Stimulated activated naive CD8-positive, alpha-beta T cell treated with anti-CD3 and anti-CD28 coated beads, Interleukin-15, Interleukin-2, amounts not matched to agents 100 ng/mL and 50 ng/mL, for 24 hours (primary cell): Measurements from ENCODE around the gene EHMT2.
"Not testable (repeated sequence)": the region's sequence is repeated elsewhere in the genome, so short reads cannot be mapped to it uniquely, and the experiment has no call there.

Experiments
- H3K27ac Mint-ChIP-seq: one replicate; pipeline ENCODE4 v1.8.0; 2021; ENCODE audit warnings: mild to moderate bottlenecking, mixed read lengths
- H3K27me3 Mint-ChIP-seq: one replicate; pipeline ENCODE4 v1.8.0; 2021; ENCODE audit warnings: mixed read lengths
- H3K36me3 Mint-ChIP-seq: one replicate; pipeline ENCODE4 v1.8.0; 2021; ENCODE audit warnings: low read depth, mixed read lengths
- H3K4me1 Mint-ChIP-seq: one replicate; pipeline ENCODE4 v1.8.0; 2021; ENCODE audit warnings: low read depth, mixed read lengths
- H3K4me3 Mint-ChIP-seq: one replicate; pipeline ENCODE4 v1.8.0; 2021; ENCODE audit warnings: mild to moderate bottlenecking, mixed read lengths
- H3K9me3 Mint-ChIP-seq: one replicate; pipeline ENCODE4 v1.8.0; 2021; ENCODE audit warnings: mixed read lengths

The EHMT2 gene

GRCh38 chr6:31874836-31875572 lies 22.5 kb downstream of the EHMT2 start:
- H3K4me3 Mint-ChIP-seq = no peak overlapping the region
- peak overlapping the region; percentile 26 for H3K27ac Mint-ChIP-seq
- H3K4me1 Mint-ChIP-seq = peaks cover 3% of the 10 kb centered on the region
- no peaks in the 10 kb centered on the region for H3K9me3 Mint-ChIP-seq
- H3K27me3 Mint-ChIP-seq = no peaks in the 10 kb centered on the region
- no peaks in the 10 kb centered on the region for H3K36me3 Mint-ChIP-seq

DNA sequence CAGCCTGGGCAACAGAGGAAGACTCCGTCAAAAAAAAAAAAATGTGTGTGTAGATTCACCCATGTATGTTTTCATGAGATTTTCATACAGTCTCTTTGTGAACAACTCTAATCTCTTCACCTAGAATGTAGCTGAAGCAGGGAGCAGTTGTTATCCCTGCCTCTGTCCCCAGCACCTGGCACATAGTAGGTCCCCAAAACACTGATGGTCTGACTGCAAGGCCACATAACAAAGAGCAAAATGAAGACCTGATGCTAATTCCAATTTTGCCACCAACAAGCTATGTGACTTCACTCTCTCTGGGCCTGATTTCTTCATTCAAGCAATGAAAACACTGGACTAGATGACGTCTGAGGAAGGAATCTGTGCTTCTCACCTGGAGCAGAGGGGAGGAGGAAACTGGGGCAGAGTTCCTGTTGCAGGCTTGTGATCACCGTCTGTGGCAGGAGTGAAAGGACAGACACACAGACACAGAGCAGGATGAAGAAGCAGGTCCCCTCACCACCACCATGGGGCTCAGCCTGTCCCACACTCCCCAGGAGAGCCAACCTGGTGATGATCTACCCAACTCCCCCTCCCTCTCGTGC lies 23.3 kb downstream of the EHMT2 start:
- no peak overlapping the region for H3K4me3 Mint-ChIP-seq
- no peaks in the 10 kb centered on the region for H3K36me3 Mint-ChIP-seq
- H3K27me3 Mint-ChIP-seq = no peaks in the 10 kb centered on the region
- no peak overlapping the region for H3K27ac Mint-ChIP-seq
- no peaks in the 10 kb centered on the region for H3K9me3 Mint-ChIP-seq
- H3K4me1 Mint-ChIP-seq = peaks cover 3% of the 10 kb centered on the region

GRCh38 chr6:31871046-31871659 lies 26.3 kb downstream of the EHMT2 start:
- H3K4me1 Mint-ChIP-seq = peaks cover 3% of the 10 kb centered on the region
- H3K36me3 Mint-ChIP-seq = no peaks in the 10 kb centered on the region
- H3K27me3 Mint-ChIP-seq = no peaks in the 10 kb centered on the region

GRCh38 chr6:31870385-31870921 lies 27.0 kb downstream of the EHMT2 start:
- Mint-ChIP-seq H3K4me3 (no peak overlapping the region), H3K4me1 (peaks cover 3% of the 10 kb centered on the region), H3K36me3 (no peaks in the 10 kb centered on the region), H3K27me3 (no peaks in the 10 kb centered on the region), H3K9me3 (no peaks in the 10 kb centered on the region), H3K27ac (no peak overlapping the region)

More at GRCh38 chr6:31871046-31871659, 26.3 kb downstream of the EHMT2 start:
- H3K4me3 Mint-ChIP-seq = no peak overlapping the region
- H3K9me3 Mint-ChIP-seq = no peaks in the 10 kb centered on the region
- no peak overlapping the region for H3K27ac Mint-ChIP-seq

GRCh38 chr6:31869343-31869742 lies 28.2 kb downstream of the EHMT2 start:
- Mint-ChIP-seq H3K27me3 (no peaks in the 10 kb centered on the region), H3K27ac (no peak overlapping the region), H3K9me3 (no peaks in the 10 kb centered on the region), H3K4me1 (peaks cover 12% of the 10 kb centered on the region), H3K36me3 (no peaks in the 10 kb centered on the region), H3K4me3 (no peak overlapping the region)

DNA sequence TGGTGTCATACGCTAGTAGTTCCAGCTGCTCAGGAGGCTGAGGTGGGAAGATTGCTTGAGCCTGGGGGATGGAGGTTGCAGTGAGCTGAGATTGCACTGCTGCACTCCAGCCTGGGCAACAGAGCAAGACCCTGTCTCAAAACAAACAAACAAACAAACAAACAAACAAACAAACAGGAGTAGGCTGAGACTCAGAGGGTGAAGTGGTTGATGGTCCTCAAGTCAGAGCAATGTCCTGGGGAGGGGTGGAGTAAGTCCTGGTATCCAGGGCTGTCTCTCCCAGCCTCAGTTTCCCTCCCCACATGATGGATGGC lies 28.9 kb downstream of the EHMT2 start:
- not testable (repeated sequence) for H3K27me3 Mint-ChIP-seq, H3K4me3 Mint-ChIP-seq, H3K9me3 Mint-ChIP-seq, H3K27ac Mint-ChIP-seq, H3K36me3 Mint-ChIP-seq
- H3K4me1 Mint-ChIP-seq = peaks cover 19% of the 10 kb centered on the region

GRCh38 chr6:31865205-31866118 lies 32.0 kb downstream of the EHMT2 start:
- Mint-ChIP-seq H3K36me3 (peaks cover 4% of the 10 kb centered on the region), H3K27ac (peak overlapping the region; percentile 12), H3K27me3 (no peaks in the 10 kb centered on the region), H3K4me3 (peak overlapping the region; percentile 14), H3K4me1 (peaks cover 31% of the 10 kb centered on the region), H3K9me3 (no peaks in the 10 kb centered on the region)

DNA sequence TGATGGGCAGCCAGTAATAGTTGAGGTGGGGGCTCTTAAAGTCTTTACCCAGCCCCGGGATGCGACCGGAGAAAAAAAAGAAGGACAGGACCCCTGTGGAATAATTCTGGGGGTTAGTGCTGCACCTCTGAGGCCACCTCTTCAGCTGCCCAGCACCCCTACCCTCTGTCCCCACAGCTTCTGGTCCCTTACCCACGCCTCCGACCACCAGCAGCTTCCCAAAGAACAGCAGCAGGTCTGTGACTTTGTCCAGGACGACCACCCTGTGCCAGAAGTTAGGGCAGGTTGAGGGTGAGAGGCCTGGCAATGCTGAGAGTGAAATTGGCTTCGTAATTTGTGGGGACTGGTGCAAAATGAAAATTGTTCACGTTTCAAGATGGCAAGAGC lies 32.7 kb downstream of the EHMT2 start:
- H3K4me1 Mint-ChIP-seq = peaks cover 31% of the 10 kb centered on the region
- H3K27me3 Mint-ChIP-seq = no peaks in the 10 kb centered on the region
- H3K27ac Mint-ChIP-seq = peak overlapping the region; percentile 12
- H3K4me3 Mint-ChIP-seq = peak overlapping the region; percentile 14
- peaks cover 4% of the 10 kb centered on the region for H3K36me3 Mint-ChIP-seq
- H3K9me3 Mint-ChIP-seq = no peaks in the 10 kb centered on the region

DNA sequence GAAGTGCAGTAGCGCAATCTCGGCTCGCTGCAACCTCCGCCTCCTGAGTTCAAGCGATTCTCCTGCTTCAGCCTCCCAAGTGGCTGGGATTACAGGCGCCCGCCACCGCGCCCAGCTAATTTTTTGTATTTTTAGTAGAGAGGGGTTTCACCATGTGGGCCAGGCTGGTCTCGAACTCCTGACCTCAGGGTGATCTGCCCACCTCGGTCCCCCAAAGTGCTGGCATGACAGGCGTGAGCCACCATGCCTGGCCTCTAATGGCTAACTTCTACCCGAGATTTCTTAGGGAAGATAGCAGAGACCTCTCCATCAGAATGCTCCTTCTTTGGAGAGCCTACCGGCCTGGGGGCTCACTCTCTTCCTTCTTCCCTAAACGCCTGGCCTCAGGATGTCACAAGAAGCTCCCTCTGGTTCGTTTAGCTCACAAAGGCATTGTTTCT lies 33.4 kb downstream of the EHMT2 start:
- Mint-ChIP-seq H3K27ac (peak overlapping the region; percentile 94), H3K4me3 (peak overlapping the region; percentile 88), H3K4me1 (peaks cover 31% of the 10 kb centered on the region), H3K36me3 (peaks cover 10% of the 10 kb centered on the region)
- H3K27me3 Mint-ChIP-seq, H3K9me3 Mint-ChIP-seq: not testable (repeated sequence)

GRCh38 chr6:31862344-31863235 lies 34.9 kb downstream of the EHMT2 start, which contains the start of gene NEU1:
NEU1 (minus strand) TSS chr6:31862821; CDS start chr6:31862776, 45 bp downstream.
- peaks cover 17% of the 10 kb centered on the region for H3K36me3 Mint-ChIP-seq
- peak within 1 kb of the TSS; percentile 88 for H3K4me3 Mint-ChIP-seq
- no peaks in the 10 kb centered on the region for H3K27me3 Mint-ChIP-seq
- no peaks in the 10 kb centered on the region for H3K9me3 Mint-ChIP-seq
- H3K27ac Mint-ChIP-seq = peak within 1 kb of the TSS; percentile 94
- peaks cover 31% of the 10 kb centered on the region for H3K4me1 Mint-ChIP-seq

DNA sequence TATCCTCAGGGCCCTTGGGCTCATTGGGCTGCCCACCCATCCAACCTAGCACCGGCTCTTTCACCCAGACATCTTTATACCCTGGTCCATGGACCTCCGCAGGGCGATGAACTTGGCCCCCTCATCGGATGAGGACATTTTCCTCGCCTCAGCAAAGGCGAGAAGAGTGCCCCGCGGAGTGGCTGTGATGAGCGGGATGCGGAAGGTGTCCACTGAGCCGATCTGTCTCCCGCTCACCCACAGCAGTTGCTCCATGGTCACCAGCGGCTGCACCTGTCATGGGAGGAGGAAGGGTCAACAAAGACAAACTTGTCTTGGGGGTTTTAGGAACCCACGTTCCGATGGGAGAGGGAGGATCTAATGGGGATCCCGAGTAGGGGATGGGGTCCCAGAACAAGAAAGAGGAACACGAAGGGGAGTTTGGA lies 35.6 kb downstream of the EHMT2 start:
- H3K9me3 Mint-ChIP-seq = no peaks in the 10 kb centered on the region
- H3K27ac Mint-ChIP-seq = peak overlapping the region; percentile 94
- H3K27me3 Mint-ChIP-seq = no peaks in the 10 kb centered on the region
- H3K4me1 Mint-ChIP-seq = peaks cover 31% of the 10 kb centered on the region
- peak overlapping the region; percentile 88 for H3K4me3 Mint-ChIP-seq
- H3K36me3 Mint-ChIP-seq = peaks cover 23% of the 10 kb centered on the region

DNA sequence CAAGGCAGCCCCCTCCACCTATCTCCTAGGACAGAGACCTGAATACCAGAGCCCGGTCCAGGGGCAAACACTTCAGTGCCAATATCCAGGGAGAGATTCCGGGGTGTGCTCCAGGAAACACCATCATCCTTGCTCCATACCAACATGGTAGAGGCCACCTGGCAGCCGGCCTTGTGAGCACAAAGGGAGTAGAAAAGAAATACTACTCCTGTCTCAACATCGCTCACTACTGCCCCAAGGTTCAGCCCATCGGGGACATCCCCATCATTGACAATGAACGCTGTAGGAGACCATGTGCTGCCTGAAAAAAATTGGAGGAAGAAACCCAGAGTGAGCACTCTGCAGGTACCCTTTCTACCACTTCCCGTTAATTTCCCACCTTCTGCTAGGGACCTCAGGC lies 36.3 kb downstream of the EHMT2 start:
- Mint-ChIP-seq H3K9me3 (no peaks in the 10 kb centered on the region), H3K36me3 (peaks cover 25% of the 10 kb centered on the region), H3K4me3 (peak overlapping the region; percentile 88), H3K4me1 (peaks cover 31% of the 10 kb centered on the region), H3K27me3 (no peaks in the 10 kb centered on the region), H3K27ac (no peak overlapping the region)

DNA sequence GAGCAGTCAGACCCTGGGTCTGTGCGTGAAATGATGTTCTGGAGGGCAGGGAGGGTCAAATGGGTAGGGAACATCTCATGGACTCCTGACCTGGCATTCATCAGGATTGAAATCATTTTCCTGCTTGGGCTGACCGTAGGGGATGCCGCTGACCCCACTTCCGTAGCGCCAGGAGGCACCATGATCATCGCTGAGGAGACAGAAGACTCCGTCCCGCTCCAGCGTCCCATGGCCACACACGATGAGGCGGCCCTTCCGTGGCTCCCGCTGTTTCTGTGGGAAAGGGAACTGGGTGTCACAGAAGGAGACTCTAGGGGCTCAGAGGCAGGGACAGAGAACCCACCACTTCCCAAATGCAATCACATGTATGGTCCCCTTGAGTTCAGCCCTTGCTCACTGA lies 37.1 kb downstream of the EHMT2 start:
- no peaks in the 10 kb centered on the region for H3K9me3 Mint-ChIP-seq
- H3K4me3 Mint-ChIP-seq = no peak overlapping the region
- H3K27me3 Mint-ChIP-seq = no peaks in the 10 kb centered on the region
- peak overlapping the region; percentile 21 for H3K27ac Mint-ChIP-seq
- peaks cover 25% of the 10 kb centered on the region for H3K36me3 Mint-ChIP-seq
- H3K4me1 Mint-ChIP-seq = peaks cover 31% of the 10 kb centered on the region

- no peaks in the 10 kb centered on the region for H3K9me3 Mint-ChIP-seq
- peak overlapping the region; percentile 21 for H3K27ac Mint-ChIP-seq
- H3K36me3 Mint-ChIP-seq = peaks cover 25% of the 10 kb centered on the region
- H3K4me1 Mint-ChIP-seq = peaks cover 27% of the 10 kb centered on the region
- no peak overlapping the region for H3K4me3 Mint-ChIP-seq
- H3K27me3 Mint-ChIP-seq = no peaks in the 10 kb centered on the region
These were observed 37.6 kb downstream of the EHMT2 start for GRCh38 chr6:31859923-31860322.
